ENCODE measurements around the gene C11orf86. TPM values are rescaled to one million over a fixed set of nuclear protein-coding genes. Genes with fewer than 3 reads are reported as not detected.

C11orf86 gene
- total and polyA plus RNA-seq, 3 donors from 2014 or later = 0.25 TPM; not detected in 2

GRCh38 chr11:66996609-66997273 is 21.6 kb downstream of the C11orf86 start:
- WGBS, 2 donors = 39 to 48% methylated on average over 8 of the region's 8 CpGs
- peak; percentile 19 for DNase-seq
- intact Hi-C loops (cut with DNase I; ENCODE audit: low total_unique reads) = no loop called here
- H3K27me3 ChIP-seq = no peaks in the 10 kb centered on the region
- H3K27ac ChIP-seq = no peak overlapping the region
- peaks cover 9% of the 10 kb centered on the region for H3K4me1 ChIP-seq
- H3K36me3 ChIP-seq (ENCODE audit: low read depth, missing control alignments) = no peaks in the 10 kb centered on the region
- H3K9me3 ChIP-seq = no peaks in the 10 kb centered on the region
- TF ChIP-seq CTCF (IDR thresholded peaks at IDR 0.05) (no peak), POLR2A (IDR thresholded peaks at IDR 0.05) (no peak)
- H3K4me3 ChIP-seq = no peak overlapping the region

- WGBS, 2 donors = 60 to 71% methylated on average over 7 of the region's 7 CpGs
- peaks cover 9% of the 10 kb centered on the region for H3K4me1 ChIP-seq
- no peaks in the 10 kb centered on the region for H3K27me3 ChIP-seq
- intact Hi-C loops (cut with DNase I; ENCODE audit: low total_unique reads) = no loop called here
- no peak overlapping the region for H3K27ac ChIP-seq
- no peak overlapping the region for H3K4me3 ChIP-seq
- H3K36me3 ChIP-seq (ENCODE audit: low read depth, missing control alignments) = no peaks in the 10 kb centered on the region
- DNase-seq = no peak
- H3K9me3 ChIP-seq = no peaks in the 10 kb centered on the region
- TF ChIP-seq POLR2A (IDR thresholded peaks at IDR 0.05) (no peak), CTCF (IDR thresholded peaks at IDR 0.05) (no peak)
Measured at GRCh38 chr11:66999555-66999954, 24.5 kb downstream of the C11orf86 start.

- H3K9me3 ChIP-seq = no peaks in the 10 kb centered on the region
- no peak for DNase-seq
Measured at GRCh38 chr11:67001332-67001731, 26.2 kb downstream of the C11orf86 start.

GRCh38 chr11:67002297-67002913 is 27.3 kb downstream of the C11orf86 start:
- no peak overlapping the region for H3K4me3 ChIP-seq
- WGBS, 2 donors = 49 to 50% methylated on average over 8 of the region's 8 CpGs
- H3K27ac ChIP-seq = peak overlapping the region in 1 of 2 donors; percentile 61
- H3K9me3 ChIP-seq = no peaks in the 10 kb centered on the region
- no peaks in the 10 kb centered on the region for H3K36me3 ChIP-seq (ENCODE audit: low read depth, missing control alignments)
- no peak for DNase-seq
- peaks cover 5% of the 10 kb centered on the region for H3K4me1 ChIP-seq
- no peaks in the 10 kb centered on the region for H3K27me3 ChIP-seq
- TF ChIP-seq CTCF (IDR thresholded peaks at IDR 0.05) (no peak), POLR2A (IDR thresholded peaks at IDR 0.05) (no peak)
- intact Hi-C loops (cut with DNase I; ENCODE audit: low total_unique reads) = no loop called here

More at GRCh38 chr11:67001332-67001731, 26.2 kb downstream of the C11orf86 start:
- no peak overlapping the region for H3K4me3 ChIP-seq
- WGBS, 2 donors = 94 to 97% methylated on average over 5 of the region's 5 CpGs
- H3K27ac ChIP-seq = no peak overlapping the region
- H3K4me1 ChIP-seq = peaks cover 7% of the 10 kb centered on the region
- H3K27me3 ChIP-seq = no peaks in the 10 kb centered on the region
- TF ChIP-seq CTCF (IDR thresholded peaks at IDR 0.05) (no peak), POLR2A (IDR thresholded peaks at IDR 0.05) (no peak)
- intact Hi-C loops (cut with DNase I; ENCODE audit: low total_unique reads) = no loop called here
- no peaks in the 10 kb centered on the region for H3K36me3 ChIP-seq (ENCODE audit: low read depth, missing control alignments)

Data from testis (tissue), 3 donors.